HCT116 (cell line): ENCODE results near the gene COX10. TPM values are rescaled to one million over a fixed set of nuclear protein-coding genes. Genes with fewer than 3 reads are reported as not detected.

Source experiments
- total RNA-seq: library from RNA; stranded (reverse); gene quantifications from one replicate; pipeline ENCODE4 v1.2.1, GENCODE V29; 2021; ENCODE audit not compliant: unreplicated experiment

The COX10 gene
- total RNA-seq, 1 experiment from 2014 or later: 22.4 TPM

Other genes starting within 250 kb of the COX10 start
- gene CDRT15, start 167.4 kb downstream of the COX10 start, total RNA-seq: not detected
- 2.4 TPM for gene HS3ST3B1, start 231.6 kb downstream of the COX10 start, total RNA-seq